Coronary artery (tissue), 2 donors: ENCODE data around the gene DDRGK1.

Experiments
- DNase-seq: peaks from one replicate; pipeline ENCODE4 v3.0.0-alpha.2; 2017; ENCODE audit warnings: low spot score
- H3K27ac ChIP-seq, 2 donors: fragments of 200-600 bp; sonication (generic); one replicate each; pipeline ENCODE4 v1.5.1; 2016 to 2019
- H3K4me3 ChIP-seq: fragments of 200-600 bp; sonication (generic); 2 replicates; pipeline ENCODE4 v1.5.1; 2016; ENCODE audit warnings: mild to moderate bottlenecking, moderate library complexity
- TF ChIP-seq, protein P1 (sequence below): fragments of 200-600 bp; sonication (generic); IDR thresholded peaks from one replicate; pipeline ENCODE4 v1.5.1; 2019; ENCODE audit warnings: antibody characterized with exemption

DDRGK1 gene

DNA sequence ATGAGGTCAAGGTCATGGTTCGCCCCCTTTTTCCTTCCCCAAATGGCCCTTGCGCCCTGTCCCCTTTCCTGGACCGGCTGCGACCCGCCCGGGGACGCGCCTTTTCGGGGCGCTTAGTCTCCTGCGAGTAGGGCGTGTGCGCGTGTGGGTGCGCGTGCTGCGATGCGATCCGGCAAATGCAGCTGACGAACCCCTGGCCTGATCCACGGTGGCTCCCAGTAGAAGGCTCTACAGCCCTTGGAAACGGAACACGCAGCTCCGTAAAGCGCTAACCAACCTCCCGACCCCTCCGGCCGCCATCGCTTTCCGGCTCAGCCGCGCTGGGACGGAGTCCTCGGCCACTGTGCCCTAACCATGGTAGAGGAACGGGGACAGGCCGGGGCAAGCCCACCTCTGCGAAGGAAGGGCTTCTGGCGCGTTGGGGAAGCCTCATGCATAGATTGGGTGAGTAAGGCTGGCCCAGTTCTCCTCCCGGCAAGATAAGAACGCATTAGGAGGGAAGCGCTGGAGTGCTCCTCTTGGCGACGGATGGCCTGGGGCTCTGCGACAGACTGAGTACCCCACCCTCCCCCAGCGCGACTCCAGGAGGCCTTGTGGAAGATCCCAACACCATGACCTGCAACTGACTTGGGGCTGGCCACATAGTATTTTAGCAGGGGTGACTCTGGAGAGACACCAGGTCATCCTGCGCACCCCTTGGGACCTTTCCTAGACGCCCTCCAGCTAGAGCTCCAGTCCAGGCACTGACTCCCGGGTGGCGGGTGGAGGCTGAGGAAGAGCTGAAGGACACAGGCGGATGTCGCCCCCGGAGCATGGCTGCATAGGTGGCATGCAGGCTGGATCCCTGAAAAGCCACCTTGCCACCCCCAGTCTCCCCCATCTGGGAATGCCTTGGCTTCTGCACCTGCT is 35.6 kb upstream of the DDRGK1 start:
- no peak for DNase-seq
- H3K4me3 ChIP-seq: peak overlapping the region; percentile 77
- no peak overlapping the region for H3K27ac ChIP-seq
- TF ChIP-seq, protein P1, sequence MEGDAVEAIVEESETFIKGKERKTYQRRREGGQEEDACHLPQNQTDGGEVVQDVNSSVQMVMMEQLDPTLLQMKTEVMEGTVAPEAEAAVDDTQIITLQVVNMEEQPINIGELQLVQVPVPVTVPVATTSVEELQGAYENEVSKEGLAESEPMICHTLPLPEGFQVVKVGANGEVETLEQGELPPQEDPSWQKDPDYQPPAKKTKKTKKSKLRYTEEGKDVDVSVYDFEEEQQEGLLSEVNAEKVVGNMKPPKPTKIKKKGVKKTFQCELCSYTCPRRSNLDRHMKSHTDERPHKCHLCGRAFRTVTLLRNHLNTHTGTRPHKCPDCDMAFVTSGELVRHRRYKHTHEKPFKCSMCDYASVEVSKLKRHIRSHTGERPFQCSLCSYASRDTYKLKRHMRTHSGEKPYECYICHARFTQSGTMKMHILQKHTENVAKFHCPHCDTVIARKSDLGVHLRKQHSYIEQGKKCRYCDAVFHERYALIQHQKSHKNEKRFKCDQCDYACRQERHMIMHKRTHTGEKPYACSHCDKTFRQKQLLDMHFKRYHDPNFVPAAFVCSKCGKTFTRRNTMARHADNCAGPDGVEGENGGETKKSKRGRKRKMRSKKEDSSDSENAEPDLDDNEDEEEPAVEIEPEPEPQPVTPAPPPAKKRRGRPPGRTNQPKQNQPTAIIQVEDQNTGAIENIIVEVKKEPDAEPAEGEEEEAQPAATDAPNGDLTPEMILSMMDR: no peak

- TF ChIP-seq, protein P1: no peak
- Histone ChIP-seq H3K27ac (no peak within 1 kb of the TSS), H3K4me3 (peak within 1 kb of the TSS; percentile 77)
- DNase-seq: no peak
Observed at GRCh38 chr20:3239026-3239866, 34.8 kb upstream of the DDRGK1 start, which contains the start of gene SLC4A11. Gene SLC4A11 (minus strand): TSS chr20:3239190. CDS start chr20:3239137, 53 bp downstream.

GRCh38 chr20:3238616-3239025 is 34.1 kb upstream of the DDRGK1 start:
- peak overlapping the region; percentile 77 for H3K4me3 ChIP-seq
- DNase-seq: no peak
- no peak overlapping the region for H3K27ac ChIP-seq
- TF ChIP-seq, protein P1: no peak

DNA sequence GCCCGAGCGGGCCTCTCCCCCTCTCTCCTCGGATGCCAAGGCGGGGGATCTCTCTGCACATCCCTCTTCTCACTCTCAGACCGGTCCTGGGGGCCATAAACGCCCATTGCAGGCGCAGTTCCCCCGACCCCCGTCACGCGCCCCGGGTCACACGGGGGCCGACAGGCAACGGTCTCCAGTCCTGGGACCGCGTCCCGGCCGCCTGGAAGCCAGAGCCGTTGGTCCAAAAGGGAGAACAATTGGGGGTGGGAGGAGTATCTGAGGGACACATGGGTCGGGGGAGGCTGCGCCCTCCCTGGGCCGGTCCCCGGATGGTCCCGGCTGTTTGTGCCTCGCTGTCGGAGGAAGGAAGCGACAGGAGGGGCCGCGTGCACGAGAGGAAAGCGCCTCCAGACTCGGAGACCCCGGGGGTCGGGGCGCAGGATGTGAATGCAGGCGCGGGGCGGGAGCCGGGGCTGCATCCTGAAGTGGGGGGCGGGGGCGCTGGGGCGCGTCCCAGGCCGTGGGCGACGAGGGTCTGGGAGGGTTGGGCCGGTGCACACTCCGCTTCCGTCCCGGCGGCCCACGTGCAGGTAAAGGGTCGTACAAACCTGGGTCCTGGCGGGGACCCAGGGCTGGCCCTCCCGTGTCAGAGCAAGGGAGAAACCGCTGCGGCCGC is 33.6 kb upstream of the DDRGK1 start:
- no peak for DNase-seq
- TF ChIP-seq, protein P1: no peak
- H3K4me3 ChIP-seq: peak overlapping the region; percentile 77
- H3K27ac ChIP-seq: no peak overlapping the region

DNA sequence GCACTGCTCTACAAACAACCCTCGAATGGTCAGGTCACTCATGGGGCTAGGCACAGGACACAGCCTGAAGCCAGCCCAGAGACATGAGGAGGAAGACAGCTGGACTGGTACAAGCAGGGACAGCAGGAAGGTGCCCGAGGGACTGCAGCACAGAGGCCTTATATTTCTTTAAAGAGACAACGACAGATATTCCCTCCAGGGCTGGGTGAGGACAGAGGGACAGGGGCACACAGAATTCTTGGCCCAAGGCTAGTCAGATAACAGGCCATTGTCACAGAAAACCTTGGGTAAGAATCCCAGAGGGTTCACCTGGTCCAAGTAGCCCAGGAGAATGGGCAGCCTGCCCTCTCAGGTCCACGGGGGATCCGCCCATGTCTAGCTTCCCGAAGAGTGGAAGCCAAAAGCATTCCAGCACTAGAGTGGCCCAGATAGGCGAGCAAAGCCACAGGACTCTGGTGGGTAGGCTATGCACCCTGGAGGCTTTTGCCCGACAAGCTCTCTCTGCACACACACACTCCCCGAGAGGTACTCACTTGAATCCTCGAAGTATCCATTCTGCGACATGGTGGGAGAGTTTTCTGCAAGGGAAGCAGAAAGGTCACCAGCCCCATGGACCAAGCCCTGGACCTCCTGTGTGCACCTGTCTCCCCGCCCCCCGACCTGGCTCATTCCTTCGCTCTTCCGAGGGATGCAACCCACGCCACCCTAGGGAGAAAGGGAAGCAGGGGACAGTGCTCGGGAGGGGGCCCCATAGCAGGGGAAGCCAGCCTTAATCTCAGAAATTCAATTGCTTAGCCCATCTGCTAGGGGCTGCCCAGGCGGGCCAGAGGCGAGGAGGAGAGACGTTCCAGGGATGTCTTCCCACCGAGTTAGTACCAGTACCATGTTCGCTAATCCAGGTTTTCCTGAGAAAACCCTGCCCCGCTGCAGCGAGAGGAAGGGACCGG is 32.8 kb upstream of the DDRGK1 start:
- H3K4me3 ChIP-seq: no peak overlapping the region
- no peak overlapping the region for H3K27ac ChIP-seq
- TF ChIP-seq, protein P1: no peak
- DNase-seq: no peak
